ENCODE data around the gene DENND1A. TPM values are rescaled to one million over a fixed set of nuclear protein-coding genes. Genes with fewer than 3 reads are reported as not detected.
"Not testable (repeated sequence)": the region's sequence is repeated elsewhere in the genome, so short reads cannot be mapped to it uniquely, and the experiment has no call there.

The DENND1A gene
- total RNA-seq, 1 experiment from 2014 or later, result 7.2 TPM

DNA sequence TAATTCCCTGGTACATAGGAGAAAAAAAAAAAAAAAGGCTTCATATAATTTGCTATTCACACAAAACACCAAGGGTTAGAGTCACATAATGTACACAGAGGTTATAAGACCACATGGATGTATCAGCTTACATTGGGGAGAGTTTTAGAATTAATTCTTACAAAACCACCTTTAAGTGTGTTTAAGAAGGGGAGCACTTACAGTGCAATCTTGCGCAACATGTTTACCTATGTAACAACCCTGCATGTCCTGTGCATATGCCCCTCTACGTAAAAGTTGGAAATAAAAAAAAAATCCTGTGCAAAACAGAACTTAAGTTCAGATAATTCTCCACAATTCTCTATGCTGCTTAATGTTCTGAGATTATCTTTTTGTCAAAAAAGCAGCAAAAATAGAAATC, 190.0 kb downstream of the DENND1A start:
- H3K9me3 ChIP-seq (replicated peaks), result no peaks in the 10 kb centered on the region
- H3K27me3 ChIP-seq (replicated peaks), result no peaks in the 10 kb centered on the region
- no peak overlapping the region for H3K27ac ChIP-seq
- peaks cover 5% of the 10 kb centered on the region; the same call in 1 of the 2 replicates for H3K4me1 ChIP-seq (replicated peaks)
- no peak overlapping the region for H3K4me3 ChIP-seq
- H3K36me3 ChIP-seq, result no peaks in the 10 kb centered on the region
- no peak for DNase-seq (ENCODE audit: low read depth in 1 of 2, low spot score in 2 of 2)

DNA sequence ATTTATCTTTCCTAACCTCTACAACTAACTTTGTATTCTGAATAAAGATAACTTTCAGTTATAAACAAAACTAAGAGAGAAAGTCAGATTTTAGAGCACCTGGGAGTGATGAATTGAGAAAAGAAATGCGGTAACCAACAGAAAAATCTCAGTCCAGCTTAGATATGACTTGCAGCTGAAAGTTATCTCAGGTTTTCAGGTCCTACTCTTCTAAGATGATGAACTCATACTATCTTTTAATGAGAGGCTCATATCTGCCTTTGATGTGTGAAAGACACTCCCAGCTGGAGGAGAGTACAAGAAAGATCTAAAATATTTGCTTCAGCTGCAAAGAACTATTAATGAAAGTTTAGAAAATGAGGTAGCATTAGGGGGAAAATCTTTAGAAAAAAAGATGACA, 190.5 kb downstream of the DENND1A start:
- no peak overlapping the region for H3K4me3 ChIP-seq
- H3K27me3 ChIP-seq (replicated peaks), result no peaks in the 10 kb centered on the region
- H3K27ac ChIP-seq, result no peak overlapping the region
- DNase-seq (ENCODE audit: low read depth in 1 of 2, low spot score in 2 of 2), result no peak
- no peaks in the 10 kb centered on the region for H3K36me3 ChIP-seq
- H3K9me3 ChIP-seq (replicated peaks), result no peaks in the 10 kb centered on the region
- peaks cover 5% of the 10 kb centered on the region; the same call in 1 of the 2 replicates for H3K4me1 ChIP-seq (replicated peaks)

DNA sequence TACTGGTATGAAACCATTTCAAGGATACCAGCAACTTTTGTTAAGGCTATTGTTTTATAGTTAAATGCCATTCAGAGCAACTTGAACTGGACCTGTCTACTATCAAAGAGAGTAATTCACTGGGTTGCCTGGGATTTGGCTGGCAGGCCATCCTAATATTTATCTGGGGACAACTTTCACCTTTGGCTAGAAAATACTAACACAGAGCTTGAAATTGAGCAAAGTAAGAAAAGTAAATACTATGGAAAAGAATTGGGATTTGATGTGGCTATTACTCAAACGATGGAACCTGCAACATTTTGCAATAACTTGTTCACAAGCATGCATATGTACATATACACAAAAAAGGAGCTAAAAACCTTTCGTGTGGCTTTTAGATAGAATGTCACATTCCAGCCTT, 191.3 kb downstream of the DENND1A start:
- no peak overlapping the region for H3K4me3 ChIP-seq
- no peaks in the 10 kb centered on the region for H3K36me3 ChIP-seq
- H3K27me3 ChIP-seq (replicated peaks), result no peaks in the 10 kb centered on the region
- peaks cover 5% of the 10 kb centered on the region; the same call in 1 of the 2 replicates for H3K4me1 ChIP-seq (replicated peaks)
- H3K27ac ChIP-seq, result no peak overlapping the region
- H3K9me3 ChIP-seq (replicated peaks), result no peaks in the 10 kb centered on the region
- DNase-seq (ENCODE audit: low read depth in 1 of 2, low spot score in 2 of 2), result no peak

DNA sequence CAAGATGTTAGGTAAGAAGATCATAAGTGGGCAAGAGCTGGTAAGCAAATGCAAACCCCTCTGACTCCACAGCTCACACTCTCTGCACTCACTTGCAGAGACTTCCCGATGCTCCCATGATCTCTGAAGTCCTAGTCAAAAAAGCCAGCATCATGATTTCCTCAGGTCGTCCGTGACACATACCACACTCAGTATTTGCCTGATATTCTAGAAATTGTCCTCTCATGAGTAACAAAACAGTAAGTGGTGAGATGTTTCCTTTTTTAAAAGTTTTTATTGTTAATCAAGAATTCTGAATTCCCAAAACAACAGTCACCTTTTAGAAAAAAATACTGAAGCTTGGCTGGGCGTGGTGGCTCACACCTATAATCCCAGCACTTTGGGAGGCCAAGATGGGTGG, 194.6 kb downstream of the DENND1A start:
- no peaks in the 10 kb centered on the region for H3K36me3 ChIP-seq
- H3K27me3 ChIP-seq (replicated peaks), result no peaks in the 10 kb centered on the region
- no peaks in the 10 kb centered on the region for H3K9me3 ChIP-seq (replicated peaks)
- H3K4me1 ChIP-seq (replicated peaks), result no peaks in the 10 kb centered on the region
- H3K4me3 ChIP-seq, result no peak overlapping the region
- DNase-seq (ENCODE audit: low read depth in 1 of 2, low spot score in 2 of 2), result no peak
- H3K27ac ChIP-seq, result no peak overlapping the region

DNA sequence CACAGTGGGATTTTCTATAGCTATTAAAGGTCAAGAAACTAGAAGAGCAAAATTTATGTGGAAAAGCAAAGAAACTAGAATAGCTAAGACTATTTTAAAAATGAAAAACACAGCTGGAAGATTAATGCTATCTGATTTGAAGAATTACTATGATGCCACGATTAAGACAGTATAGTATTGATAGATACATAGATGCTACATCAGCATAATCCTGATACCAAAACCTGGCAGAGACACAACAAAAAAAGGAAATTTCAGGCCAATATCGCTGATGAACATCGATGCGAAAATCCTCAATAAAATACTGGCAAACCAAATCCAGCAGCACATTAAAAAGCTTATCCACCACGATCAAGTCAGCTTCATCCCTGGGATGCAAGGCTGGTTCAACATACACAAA, 201.4 kb downstream of the DENND1A start:
- not testable (repeated sequence) for H3K4me3 ChIP-seq; H3K27ac ChIP-seq; DNase-seq (ENCODE audit: low read depth in 1 of 2, low spot score in 2 of 2); H3K9me3 ChIP-seq (replicated peaks); H3K27me3 ChIP-seq (replicated peaks); H3K4me1 ChIP-seq (replicated peaks); H3K36me3 ChIP-seq

DNA sequence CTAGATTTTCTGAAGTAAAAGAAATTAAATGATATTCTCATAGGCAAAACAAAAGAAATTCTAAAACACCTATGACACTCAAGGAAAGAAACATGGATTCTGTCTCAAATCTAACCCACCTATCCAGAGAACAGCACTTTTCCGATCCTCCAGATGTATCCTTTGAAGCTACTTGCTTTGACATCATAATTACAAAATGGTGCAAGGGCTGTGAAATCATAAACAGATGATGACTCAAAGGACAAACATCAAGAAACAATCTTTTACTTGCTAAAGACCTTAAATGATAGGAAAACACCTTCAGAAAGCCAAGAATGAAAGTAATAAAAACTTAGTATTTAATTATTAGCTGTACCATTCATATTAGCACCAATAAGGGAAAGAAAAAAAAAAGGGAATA, 202.6 kb downstream of the DENND1A start:
- Histone ChIP-seq H3K27ac (no peak overlapping the region), H3K4me1 (replicated peaks) (no peaks in the 10 kb centered on the region), H3K9me3 (replicated peaks) (no peaks in the 10 kb centered on the region), H3K27me3 (replicated peaks) (no peaks in the 10 kb centered on the region), H3K36me3 (no peaks in the 10 kb centered on the region), H3K4me3 (no peak overlapping the region)
- no peak for DNase-seq (ENCODE audit: low read depth in 1 of 2, low spot score in 2 of 2)

DNA sequence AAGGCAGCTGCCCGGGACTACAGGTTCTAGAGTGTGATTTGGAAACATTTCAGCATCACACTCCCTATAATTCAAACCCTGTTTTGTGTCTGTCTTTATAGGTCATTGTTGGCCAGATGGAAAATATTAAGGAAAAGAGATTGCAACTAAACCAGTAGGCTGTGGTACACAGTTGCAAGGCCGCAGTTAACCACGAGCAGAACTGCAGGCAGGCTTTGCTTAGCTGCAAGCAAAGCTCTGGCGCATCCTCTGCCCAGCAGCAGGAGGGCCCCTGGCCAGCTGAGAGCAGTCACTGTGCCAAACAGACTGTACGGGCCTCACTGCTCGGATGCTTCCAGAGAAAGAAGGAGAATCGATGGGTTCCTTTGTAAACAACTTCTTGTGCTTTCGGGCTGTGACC, 204.5 kb downstream of the DENND1A start:
- H3K36me3 ChIP-seq, result no peaks in the 10 kb centered on the region
- no peaks in the 10 kb centered on the region for H3K27me3 ChIP-seq (replicated peaks)
- no peak overlapping the region for H3K27ac ChIP-seq
- no peak for DNase-seq (ENCODE audit: low read depth in 1 of 2, low spot score in 2 of 2)
- no peak overlapping the region for H3K4me3 ChIP-seq
- no peaks in the 10 kb centered on the region for H3K4me1 ChIP-seq (replicated peaks)
- H3K9me3 ChIP-seq (replicated peaks), result no peaks in the 10 kb centered on the region

DNA sequence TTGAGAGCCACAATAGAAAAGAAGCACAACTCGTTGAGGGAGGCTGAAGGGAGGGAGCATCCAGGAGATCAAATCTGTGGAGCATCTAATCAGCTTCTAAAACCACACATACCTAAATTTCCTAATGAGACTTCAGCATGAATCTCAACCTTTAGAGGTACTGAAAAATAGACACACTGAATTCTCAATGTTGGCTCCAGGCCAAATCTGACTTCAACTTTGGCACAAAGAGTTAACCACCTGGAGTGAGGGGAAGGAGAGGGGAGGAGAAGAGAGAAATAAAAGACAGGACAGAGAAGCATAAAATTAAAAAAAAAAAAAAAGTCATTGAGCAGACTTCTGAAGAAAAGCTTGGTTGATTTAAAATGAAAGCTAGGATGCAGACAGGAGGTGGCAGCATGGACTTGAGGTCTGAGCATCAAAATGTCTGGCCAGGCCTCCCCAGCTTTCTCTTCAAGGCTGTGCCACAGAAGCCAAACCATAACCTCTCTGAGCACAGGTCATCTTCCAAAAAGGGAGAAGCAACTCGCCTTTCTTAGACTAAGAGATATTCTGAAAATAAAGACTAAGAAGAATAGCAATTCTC, 205.6 kb downstream of the DENND1A start:
- Histone ChIP-seq H3K27me3 (replicated peaks) (no peaks in the 10 kb centered on the region), H3K4me3 (no peak overlapping the region)
- DNase-seq (ENCODE audit: low read depth in 1 of 2, low spot score in 2 of 2), result no peak

DNA sequence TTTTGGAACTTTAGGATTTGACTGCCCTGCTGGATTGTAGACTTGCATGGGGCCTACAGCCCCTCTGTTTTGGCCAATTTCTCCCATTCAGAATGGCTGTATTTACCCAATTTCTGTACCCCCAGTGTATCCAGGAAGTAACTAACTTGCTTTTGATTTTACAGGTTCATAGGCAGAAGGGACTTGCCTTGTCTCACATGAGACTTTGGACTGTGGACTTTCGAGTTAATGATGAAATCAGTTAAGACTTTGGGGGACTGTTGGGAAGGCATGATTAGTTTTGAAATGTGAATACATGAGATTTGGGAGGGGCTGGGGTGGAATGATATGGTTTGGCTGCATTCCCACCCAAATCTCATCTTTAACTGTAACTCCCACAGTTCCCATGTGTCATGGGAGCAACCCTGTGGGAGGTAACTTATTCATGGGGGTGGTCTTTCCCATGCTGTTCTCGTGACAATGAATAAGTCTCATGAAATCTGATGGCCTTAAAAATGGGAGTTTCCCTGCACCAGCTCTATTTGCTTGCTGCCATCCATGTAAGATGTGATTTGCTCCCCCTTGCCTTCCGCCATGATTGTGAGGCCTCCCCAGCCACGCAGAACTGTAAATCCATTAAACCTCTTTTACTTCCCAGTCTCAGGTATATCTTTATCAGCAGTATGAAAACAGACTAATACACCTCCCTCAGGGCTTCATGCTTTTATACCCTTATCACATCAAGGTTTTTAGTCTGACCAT, 206.6 kb downstream of the DENND1A start:
- no peaks in the 10 kb centered on the region for H3K36me3 ChIP-seq
- no peaks in the 10 kb centered on the region for H3K27me3 ChIP-seq (replicated peaks)
- DNase-seq (ENCODE audit: low read depth in 1 of 2, low spot score in 2 of 2), result no peak
- no peak overlapping the region for H3K27ac ChIP-seq
- no peaks in the 10 kb centered on the region for H3K9me3 ChIP-seq (replicated peaks)
- no peaks in the 10 kb centered on the region for H3K4me1 ChIP-seq (replicated peaks)
- H3K4me3 ChIP-seq, result no peak overlapping the region

More for the DNA sequence above, 205.6 kb downstream of the DENND1A start:
- no peak overlapping the region for H3K27ac ChIP-seq
- no peaks in the 10 kb centered on the region for H3K9me3 ChIP-seq (replicated peaks)
- H3K4me1 ChIP-seq (replicated peaks), result no peaks in the 10 kb centered on the region
- no peaks in the 10 kb centered on the region for H3K36me3 ChIP-seq

DNA sequence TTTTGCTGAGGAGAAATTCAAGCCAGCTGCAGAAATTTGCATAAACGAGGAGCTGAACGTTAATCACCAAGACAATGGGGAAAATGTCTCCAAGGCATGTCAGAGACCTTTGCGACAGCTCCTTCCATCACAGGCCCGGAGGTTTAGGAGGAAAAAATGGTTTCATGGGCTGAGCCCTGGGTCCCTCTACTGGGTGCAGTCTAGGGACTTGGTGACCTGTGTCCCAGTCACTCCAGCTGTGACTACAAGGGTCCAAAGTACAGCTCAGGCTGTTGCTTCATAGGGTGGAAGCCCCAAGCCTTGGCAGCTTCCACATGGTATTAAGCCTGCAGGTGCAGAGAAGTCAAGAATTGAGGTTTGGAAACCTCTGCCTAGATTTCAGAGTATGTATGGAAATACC, 207.5 kb downstream of the DENND1A start:
- Histone ChIP-seq H3K27ac (no peak overlapping the region), H3K36me3 (no peaks in the 10 kb centered on the region), H3K4me1 (replicated peaks) (no peaks in the 10 kb centered on the region), H3K27me3 (replicated peaks) (no peaks in the 10 kb centered on the region), H3K4me3 (no peak overlapping the region), H3K9me3 (replicated peaks) (no peaks in the 10 kb centered on the region)
- no peak for DNase-seq (ENCODE audit: low read depth in 1 of 2, low spot score in 2 of 2)

DNA sequence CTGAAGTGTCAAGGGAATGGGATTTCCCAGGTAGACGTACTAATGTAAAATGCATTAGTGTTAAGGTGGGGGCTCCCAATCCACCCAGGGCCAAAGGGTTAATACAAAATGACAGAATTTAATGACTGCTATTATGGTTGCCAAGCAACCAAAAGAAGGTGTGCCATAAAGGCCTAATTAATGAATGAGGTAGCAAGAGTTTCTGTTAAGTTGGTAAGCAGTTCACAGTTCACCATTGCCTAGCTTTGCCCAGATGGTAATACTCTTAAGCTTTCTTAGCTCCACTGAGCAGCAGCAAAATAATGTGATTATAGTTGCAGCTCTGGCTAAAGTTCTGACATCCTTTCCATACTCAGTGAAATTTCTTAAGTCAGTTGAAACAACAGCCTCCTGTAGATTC, 211.7 kb downstream of the DENND1A start:
- Histone ChIP-seq H3K27me3 (replicated peaks) (no peaks in the 10 kb centered on the region), H3K9me3 (replicated peaks) (no peaks in the 10 kb centered on the region), H3K4me3 (no peak overlapping the region), H3K36me3 (no peaks in the 10 kb centered on the region), H3K27ac (no peak overlapping the region), H3K4me1 (replicated peaks) (no peaks in the 10 kb centered on the region)
- DNase-seq (ENCODE audit: low read depth in 1 of 2, low spot score in 2 of 2), result no peak

DNA sequence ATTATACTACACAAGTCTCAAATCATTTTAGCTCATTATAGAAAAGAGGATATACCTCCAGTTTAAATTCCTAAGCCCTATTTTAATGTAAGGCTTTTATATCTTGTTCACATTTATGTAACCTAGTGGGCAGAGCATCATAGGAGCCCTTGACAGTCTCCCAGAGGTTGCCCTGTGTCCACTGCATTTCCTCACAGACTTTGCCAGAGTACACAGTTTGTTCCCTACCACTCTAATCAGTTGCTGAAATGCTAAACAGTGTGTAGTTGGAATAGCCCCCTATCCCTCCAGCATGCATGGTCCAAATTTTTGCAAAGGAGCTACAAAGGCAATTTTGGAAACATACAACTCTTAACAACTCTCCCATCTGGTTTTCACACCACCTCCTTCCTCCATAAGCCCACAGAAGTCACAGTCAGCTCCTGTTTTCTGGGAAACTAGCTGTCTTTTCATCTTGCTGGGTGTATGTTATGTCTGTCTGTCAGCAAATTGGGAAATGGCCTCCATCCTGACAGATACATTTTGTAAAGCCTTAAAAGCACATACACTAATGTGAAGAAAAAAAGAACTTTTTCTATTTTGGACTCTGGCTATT, 212.2 kb downstream of the DENND1A start:
- Histone ChIP-seq H3K4me1 (replicated peaks) (no peaks in the 10 kb centered on the region), H3K36me3 (no peaks in the 10 kb centered on the region)

DNA sequence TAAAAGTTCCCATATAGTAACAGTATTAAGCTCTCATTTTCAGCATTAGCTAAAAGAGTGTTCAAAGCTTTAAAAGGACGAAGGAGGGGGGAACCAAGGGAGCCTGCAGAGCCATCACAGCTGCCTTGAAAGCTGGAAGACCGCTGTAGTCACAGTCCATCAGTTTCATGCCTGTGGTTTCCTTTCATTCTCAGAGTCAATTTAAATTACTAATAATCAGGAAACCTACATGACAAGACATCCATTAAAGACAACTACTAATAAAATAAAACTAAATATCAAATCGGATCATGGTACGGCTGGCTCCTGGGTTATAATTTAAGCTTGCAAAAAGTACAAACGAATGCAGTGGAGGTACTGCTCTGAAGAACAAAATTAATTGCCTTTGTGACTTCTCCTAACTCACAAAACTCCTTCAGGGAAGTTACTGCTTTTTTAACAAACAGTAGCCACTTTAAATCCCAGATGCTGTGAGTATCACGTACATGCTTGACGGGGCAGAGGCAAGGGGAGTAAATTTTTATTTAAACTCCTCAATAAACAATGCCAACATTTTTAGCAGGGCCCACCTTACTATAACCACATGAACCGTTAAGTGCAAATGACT, 213.5 kb downstream of the DENND1A start:
- H3K27me3 ChIP-seq (replicated peaks), result no peaks in the 10 kb centered on the region
- H3K9me3 ChIP-seq (replicated peaks), result no peaks in the 10 kb centered on the region
- H3K4me3 ChIP-seq, result no peak overlapping the region
- H3K27ac ChIP-seq, result no peak overlapping the region
- DNase-seq (ENCODE audit: low read depth in 1 of 2, low spot score in 2 of 2), result no peak
- no peaks in the 10 kb centered on the region for H3K4me1 ChIP-seq (replicated peaks)
- no peaks in the 10 kb centered on the region for H3K36me3 ChIP-seq

More for the DNA sequence above, 212.2 kb downstream of the DENND1A start:
- DNase-seq (ENCODE audit: low read depth in 1 of 2, low spot score in 2 of 2), result no peak
- Histone ChIP-seq H3K27ac (no peak overlapping the region), H3K9me3 (replicated peaks) (no peaks in the 10 kb centered on the region), H3K4me3 (no peak overlapping the region), H3K27me3 (replicated peaks) (no peaks in the 10 kb centered on the region)

DNA sequence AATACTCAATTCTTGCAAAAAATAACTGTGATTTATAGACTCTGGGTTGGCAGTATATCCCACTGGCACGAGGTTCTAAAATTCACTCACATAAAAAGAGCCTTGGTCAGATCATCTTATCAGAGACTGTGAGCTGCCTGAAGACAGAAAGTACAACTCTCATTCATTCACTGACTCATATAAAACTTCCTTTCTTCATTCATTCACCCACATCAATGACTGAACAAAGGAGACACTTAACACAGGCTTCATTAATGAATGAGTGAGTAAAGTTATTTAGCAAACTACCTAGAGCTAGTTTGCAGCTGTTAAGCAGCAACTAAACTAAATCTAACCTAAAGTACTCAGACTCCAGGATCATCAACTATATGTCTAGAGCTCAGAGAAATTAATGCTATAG, 214.7 kb downstream of the DENND1A start:
- H3K36me3 ChIP-seq, result no peaks in the 10 kb centered on the region
- no peak overlapping the region for H3K27ac ChIP-seq
- no peak overlapping the region for H3K4me3 ChIP-seq
- H3K4me1 ChIP-seq (replicated peaks), result peaks cover under 1% of the 10 kb centered on the region
- H3K9me3 ChIP-seq (replicated peaks), result no peaks in the 10 kb centered on the region
- no peaks in the 10 kb centered on the region for H3K27me3 ChIP-seq (replicated peaks)
- no peak for DNase-seq (ENCODE audit: low read depth in 1 of 2, low spot score in 2 of 2)
